Stomach (tissue), 4 donors: ENCODE measurements around the gene PYM1.

ENCODE experiments used
- EP300 ChIP-seq: sonication (generic); formaldehyde crosslinking; IDR thresholded peaks from one replicate; pipeline ENCODE4 v1.6.1; 2017; ENCODE audit warnings: antibody characterized with exemption
- POLR2A ChIP-seq, 4 donors: fragments of 450-650 bp; IDR thresholded peaks; one replicate each; pipeline ENCODE4 v1.6.1; 2016; ENCODE audit warnings: antibody characterized with exemption in 4 of 4, control low read depth in 2 of 4, mild to moderate bottlenecking in 1 of 4, moderate library complexity in 1 of 4
- TF ChIP-seq, protein P1 (sequence below), 7 experiments: fragments of 450-650 bp in 4 of 7; fragments of 200-600 bp in 3 of 7; sonication (generic) in 3 of 7; IDR thresholded peaks; one replicate each; pipeline ENCODE4 v1.5.1; 2016 to 2019; ENCODE audit warnings: antibody characterized with exemption in 7 of 7, control low read depth in 2 of 7, mild to moderate bottlenecking in 1 of 7

- TF ChIP-seq, protein P1, sequence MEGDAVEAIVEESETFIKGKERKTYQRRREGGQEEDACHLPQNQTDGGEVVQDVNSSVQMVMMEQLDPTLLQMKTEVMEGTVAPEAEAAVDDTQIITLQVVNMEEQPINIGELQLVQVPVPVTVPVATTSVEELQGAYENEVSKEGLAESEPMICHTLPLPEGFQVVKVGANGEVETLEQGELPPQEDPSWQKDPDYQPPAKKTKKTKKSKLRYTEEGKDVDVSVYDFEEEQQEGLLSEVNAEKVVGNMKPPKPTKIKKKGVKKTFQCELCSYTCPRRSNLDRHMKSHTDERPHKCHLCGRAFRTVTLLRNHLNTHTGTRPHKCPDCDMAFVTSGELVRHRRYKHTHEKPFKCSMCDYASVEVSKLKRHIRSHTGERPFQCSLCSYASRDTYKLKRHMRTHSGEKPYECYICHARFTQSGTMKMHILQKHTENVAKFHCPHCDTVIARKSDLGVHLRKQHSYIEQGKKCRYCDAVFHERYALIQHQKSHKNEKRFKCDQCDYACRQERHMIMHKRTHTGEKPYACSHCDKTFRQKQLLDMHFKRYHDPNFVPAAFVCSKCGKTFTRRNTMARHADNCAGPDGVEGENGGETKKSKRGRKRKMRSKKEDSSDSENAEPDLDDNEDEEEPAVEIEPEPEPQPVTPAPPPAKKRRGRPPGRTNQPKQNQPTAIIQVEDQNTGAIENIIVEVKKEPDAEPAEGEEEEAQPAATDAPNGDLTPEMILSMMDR (IDR thresholded peaks at IDR 0.05), result no peak
- no peak for TF ChIP-seq EP300
- TF ChIP-seq POLR2A (IDR thresholded peaks at IDR 0.05), result no peak
Measured at GRCh38 chr12:55885113-55885512, 42.6 kb downstream of the PYM1 start.
